Ishikawa (cell line): ENCODE measurements around the gene RMI1.

Experiments
- CEBPB ChIP-seq: IDR thresholded peaks from 2 replicates; pipeline ENCODE4 v1.6.1; 2012
- CREB1 ChIP-seq: IDR thresholded peaks from 2 replicates; pipeline ENCODE4 v1.6.1; 2012; ENCODE audit warnings: low read depth
- EGR1 ChIP-seq: IDR thresholded peaks from 2 replicates; pipeline ENCODE4 v1.6.1; 2012
- EP300 ChIP-seq: IDR thresholded peaks from 2 replicates; pipeline ENCODE4 v1.6.1; 2012; ENCODE audit warnings: borderline replicate concordance
- FOXM1 ChIP-seq: IDR thresholded peaks from 2 replicates; pipeline ENCODE4 v1.6.1; 2012; ENCODE audit warnings: low read depth, borderline replicate concordance
- NFIC ChIP-seq: IDR thresholded peaks from 2 replicates; pipeline ENCODE4 v1.6.1; 2012
- RAD21 ChIP-seq: IDR thresholded peaks from 2 replicates; pipeline ENCODE4 v1.6.1; 2012; ENCODE audit warnings: low read depth
- TAF1 ChIP-seq: IDR thresholded peaks from 2 replicates; pipeline ENCODE4 v1.6.1; 2012; ENCODE audit warnings: low read depth, mild to moderate bottlenecking
- TCF12 ChIP-seq: IDR thresholded peaks from 2 replicates; pipeline ENCODE4 v1.6.1; 2012; ENCODE audit warnings: low read depth
- TEAD4 ChIP-seq: IDR thresholded peaks from 2 replicates; pipeline ENCODE4 v1.6.1; 2012
- YY1 ChIP-seq: IDR thresholded peaks from 2 replicates; pipeline ENCODE4 v1.6.1; 2012; ENCODE audit warnings: low read depth
- ZBTB7A ChIP-seq: IDR thresholded peaks from 2 replicates; pipeline ENCODE4 v1.6.1; 2012; ENCODE audit warnings: low read depth
- TF ChIP-seq, protein P1 (sequence below): IDR thresholded peaks from 2 replicates; pipeline ENCODE4 v1.6.1; 2012; ENCODE audit warnings: low read depth, mild to moderate bottlenecking
- TF ChIP-seq, protein P2 (sequence below): IDR thresholded peaks from 2 replicates; pipeline ENCODE4 v1.6.1; 2012
- TF ChIP-seq, protein P3 (sequence below): IDR thresholded peaks from 2 replicates; pipeline ENCODE4 v1.6.1; 2012

The RMI1 gene

DNA sequence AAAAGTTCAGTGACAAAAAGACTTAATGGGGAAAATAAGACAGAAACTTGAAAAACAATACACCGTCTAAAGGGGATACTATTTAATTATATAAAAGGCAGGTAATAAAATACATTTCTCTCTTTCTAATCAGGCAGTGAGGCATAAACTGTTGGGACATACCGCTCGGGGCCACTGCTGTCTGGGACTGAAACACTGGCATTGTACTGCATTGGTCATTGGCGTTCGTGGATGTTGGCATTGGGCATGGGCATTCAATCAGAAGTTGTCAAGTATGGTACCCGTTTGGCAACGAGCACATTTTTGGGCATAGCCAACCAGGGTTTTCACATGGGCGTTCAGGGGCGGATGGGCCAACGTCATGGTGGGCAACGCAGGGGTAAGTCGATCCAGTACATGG, 5.3 kb upstream of the RMI1 start:
- no peak for TF ChIP-seq ZBTB7A
- TF ChIP-seq TCF12, result no peak

DNA sequence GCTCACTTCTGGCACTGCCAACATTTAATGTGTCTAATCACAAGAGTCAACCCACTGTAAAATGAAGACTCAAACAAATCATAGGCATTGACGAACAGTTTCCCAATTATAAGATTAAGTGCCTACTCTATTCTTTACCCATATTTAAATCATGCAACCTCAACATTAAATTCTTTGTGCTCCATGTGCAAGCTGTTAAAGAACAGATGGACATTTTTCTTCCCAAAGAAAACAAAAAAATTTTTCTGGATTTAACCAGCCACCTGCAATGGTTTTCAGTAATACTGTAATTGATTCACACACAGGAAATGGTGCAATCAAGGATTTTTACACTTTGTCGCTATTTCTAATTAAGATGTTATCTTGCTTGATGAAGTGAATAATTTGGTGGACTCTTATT, 4.2 kb upstream of the RMI1 start:
- TF ChIP-seq ZBTB7A (no peak), CEBPB (no peak), CREB1 (no peak), TCF12 (no peak), EGR1 (no peak), YY1 (no peak), TEAD4 (no peak), RAD21 (no peak), NFIC (no peak), FOXM1 (no peak), TAF1 (no peak), EP300 (no peak)
- TF ChIP-seq, protein P1, sequence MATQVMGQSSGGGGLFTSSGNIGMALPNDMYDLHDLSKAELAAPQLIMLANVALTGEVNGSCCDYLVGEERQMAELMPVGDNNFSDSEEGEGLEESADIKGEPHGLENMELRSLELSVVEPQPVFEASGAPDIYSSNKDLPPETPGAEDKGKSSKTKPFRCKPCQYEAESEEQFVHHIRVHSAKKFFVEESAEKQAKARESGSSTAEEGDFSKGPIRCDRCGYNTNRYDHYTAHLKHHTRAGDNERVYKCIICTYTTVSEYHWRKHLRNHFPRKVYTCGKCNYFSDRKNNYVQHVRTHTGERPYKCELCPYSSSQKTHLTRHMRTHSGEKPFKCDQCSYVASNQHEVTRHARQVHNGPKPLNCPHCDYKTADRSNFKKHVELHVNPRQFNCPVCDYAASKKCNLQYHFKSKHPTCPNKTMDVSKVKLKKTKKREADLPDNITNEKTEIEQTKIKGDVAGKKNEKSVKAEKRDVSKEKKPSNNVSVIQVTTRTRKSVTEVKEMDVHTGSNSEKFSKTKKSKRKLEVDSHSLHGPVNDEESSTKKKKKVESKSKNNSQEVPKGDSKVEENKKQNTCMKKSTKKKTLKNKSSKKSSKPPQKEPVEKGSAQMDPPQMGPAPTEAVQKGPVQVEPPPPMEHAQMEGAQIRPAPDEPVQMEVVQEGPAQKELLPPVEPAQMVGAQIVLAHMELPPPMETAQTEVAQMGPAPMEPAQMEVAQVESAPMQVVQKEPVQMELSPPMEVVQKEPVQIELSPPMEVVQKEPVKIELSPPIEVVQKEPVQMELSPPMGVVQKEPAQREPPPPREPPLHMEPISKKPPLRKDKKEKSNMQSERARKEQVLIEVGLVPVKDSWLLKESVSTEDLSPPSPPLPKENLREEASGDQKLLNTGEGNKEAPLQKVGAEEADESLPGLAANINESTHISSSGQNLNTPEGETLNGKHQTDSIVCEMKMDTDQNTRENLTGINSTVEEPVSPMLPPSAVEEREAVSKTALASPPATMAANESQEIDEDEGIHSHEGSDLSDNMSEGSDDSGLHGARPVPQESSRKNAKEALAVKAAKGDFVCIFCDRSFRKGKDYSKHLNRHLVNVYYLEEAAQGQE, result no peak
- TF ChIP-seq, protein P2, sequence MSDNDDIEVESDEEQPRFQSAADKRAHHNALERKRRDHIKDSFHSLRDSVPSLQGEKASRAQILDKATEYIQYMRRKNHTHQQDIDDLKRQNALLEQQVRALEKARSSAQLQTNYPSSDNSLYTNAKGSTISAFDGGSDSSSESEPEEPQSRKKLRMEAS, result no peak
- TF ChIP-seq, protein P3, sequence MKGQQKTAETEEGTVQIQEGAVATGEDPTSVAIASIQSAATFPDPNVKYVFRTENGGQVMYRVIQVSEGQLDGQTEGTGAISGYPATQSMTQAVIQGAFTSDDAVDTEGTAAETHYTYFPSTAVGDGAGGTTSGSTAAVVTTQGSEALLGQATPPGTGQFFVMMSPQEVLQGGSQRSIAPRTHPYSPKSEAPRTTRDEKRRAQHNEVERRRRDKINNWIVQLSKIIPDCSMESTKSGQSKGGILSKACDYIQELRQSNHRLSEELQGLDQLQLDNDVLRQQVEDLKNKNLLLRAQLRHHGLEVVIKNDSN, result no peak

DNA sequence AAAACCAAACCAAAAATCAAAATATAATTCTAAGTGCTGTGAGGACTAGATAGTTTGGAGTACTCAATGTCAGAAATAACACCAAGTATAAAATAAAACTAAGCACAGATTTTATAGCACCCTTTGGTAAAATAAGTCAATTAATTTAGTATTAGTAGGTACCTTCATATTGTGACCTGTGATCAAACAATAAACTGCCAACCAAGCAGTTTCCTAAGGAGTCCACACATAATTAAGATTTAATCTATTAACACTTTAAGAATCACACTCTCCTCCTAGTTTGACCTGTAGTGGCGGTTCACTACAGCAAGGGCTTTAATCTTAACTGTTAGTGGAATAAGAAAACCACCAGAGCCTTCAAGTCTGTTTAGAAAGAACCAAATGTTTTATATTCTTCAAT, 3.4 kb upstream of the RMI1 start:
- no peak for TF ChIP-seq FOXM1
- TF ChIP-seq ZBTB7A, result no peak
- TF ChIP-seq EP300, result no peak
- no peak for TF ChIP-seq CEBPB
- TF ChIP-seq NFIC, result no peak
- TF ChIP-seq, protein P2, result no peak
- TF ChIP-seq RAD21, result no peak
- no peak for TF ChIP-seq TCF12
- TF ChIP-seq YY1, result no peak
- no peak for TF ChIP-seq EGR1
- no peak for TF ChIP-seq CREB1
- TF ChIP-seq, protein P3, result no peak

DNA sequence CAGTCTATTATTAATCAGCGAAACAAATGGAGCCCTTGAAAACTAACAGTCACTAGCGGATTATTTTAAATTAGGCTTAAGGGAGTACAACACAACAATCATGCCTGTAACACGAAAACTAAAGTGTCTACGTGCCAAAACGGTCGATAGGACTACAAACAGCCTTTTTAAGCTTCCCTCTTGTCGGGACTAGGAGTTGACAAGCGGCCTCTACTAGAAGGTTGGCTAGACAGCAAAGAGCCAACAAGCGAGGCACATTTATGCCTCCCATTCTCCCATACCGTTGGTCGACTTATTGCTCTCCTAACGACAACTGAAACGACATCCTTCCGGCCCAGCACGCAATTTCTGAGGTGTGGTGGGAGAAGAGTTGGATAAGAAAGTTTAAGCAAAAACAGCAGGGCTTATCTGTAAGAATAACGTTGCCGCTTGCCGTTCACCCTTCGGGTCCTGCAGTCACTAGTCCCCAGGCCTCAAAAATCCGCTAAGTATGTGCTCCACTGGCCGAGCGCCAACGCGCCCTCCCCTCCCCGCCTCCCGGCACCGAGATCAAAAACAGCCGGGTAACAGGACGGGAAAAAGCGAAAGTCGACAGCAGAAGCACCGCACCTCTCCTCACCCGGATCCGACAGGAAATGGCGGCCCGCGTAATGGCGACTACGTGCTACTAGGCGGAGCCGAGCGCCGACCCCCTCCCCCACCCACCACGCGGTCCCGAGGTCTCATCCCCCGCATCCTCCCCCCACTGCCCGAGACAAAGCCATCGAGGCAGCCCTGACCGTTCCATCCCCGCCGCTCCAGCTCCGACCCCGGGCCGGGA, 1.4 kb upstream of the RMI1 start:
- TF ChIP-seq NFIC (peak; percentile 77), TCF12 (0 out of 2 replicates have a peak, but pooled peaks have one; percentile 2), TAF1 (0 out of 2 replicates have a peak, but pooled peaks have one; percentile 0), CREB1 (no peak), ZBTB7A (no peak; the same call in 1 of the 2 replicates), TEAD4 (peak; percentile 41; the same call in 1 of the 2 replicates), CEBPB (no peak), YY1 (peak; percentile 89), RAD21 (no peak), FOXM1 (no peak), EGR1 (peak; percentile 36; the same call in 1 of the 2 replicates), EP300 (no peak)
- TF ChIP-seq, protein P1, result no peak
- TF ChIP-seq, protein P3, result peak; percentile 8; the same call in 1 of the 2 replicates
- TF ChIP-seq, protein P2, result peak; percentile 82
